OCI-LY7 (cell line): ENCODE measurements around the gene RPL41. TPM values are rescaled to one million over a fixed set of nuclear protein-coding genes. Genes with fewer than 3 reads are reported as not detected.

Source experiments
- BruUV-seq: library from RNA; stranded (reverse); fragments of 400-500 nt; replicated peaks from 2 replicates; lab custom pipeline; 2021; lab: Mats Ljungman, UMichigan
- CTCF ChIA-PET: fragments of 300-600 bp; sonication (Branson Sonifier 250); formaldehyde crosslinking; loops from one replicate; lab custom pipeline; 2022; ENCODE audit warnings: antibody characterized with exemption; ENCODE audit not compliant: unreplicated experiment; lab: Charles Lee
- POLR2A ChIA-PET: fragments of 300-600 bp; sonication (Branson Sonifier 250); formaldehyde crosslinking; loops from one replicate; lab custom pipeline; 2022; ENCODE audit warnings: antibody characterized with exemption; lab: Charles Lee
- DNase-seq: peaks from one replicate; pipeline ENCODE4 v3.0.0-alpha.2; 2015; ENCODE audit warnings: low spot score
- H2AFZ ChIP-seq: fragments of 200-600 bp; sonication (generic), shearing (Covaris generic); 2 replicates; pipeline ENCODE4 v1.6.1; 2014; ENCODE audit warnings: mild to moderate bottlenecking, antibody characterized with exemption, low read length, moderate library complexity
- H3K27ac ChIP-seq: fragments of 200-600 bp; sonication (generic); 2 replicates; pipeline ENCODE4 v1.5.1; 2014; ENCODE audit warnings: mixed run types, low read depth, mild to moderate bottlenecking, moderate library complexity, low read length, inconsistent platforms; ENCODE audit not compliant: poor library complexity, severe bottlenecking
- H3K36me3 ChIP-seq: fragments of 200-600 bp; sonication (generic); 2 replicates; pipeline ENCODE4 v1.6.1; 2014; ENCODE audit warnings: mild to moderate bottlenecking, antibody characterized with exemption, low read length, moderate library complexity, mixed read lengths; ENCODE audit not compliant: insufficient read depth
- H3K4me1 ChIP-seq: fragments of 200-600 bp; sonication (generic); 2 replicates; pipeline ENCODE4 v1.5.1; 2014; ENCODE audit warnings: mild to moderate bottlenecking, low read length; ENCODE audit not compliant: insufficient read depth, poor library complexity, severe bottlenecking
- H3K4me2 ChIP-seq: fragments of 200-600 bp; sonication (generic); 2 replicates; pipeline ENCODE4 v1.6.1; 2014; ENCODE audit warnings: mild to moderate bottlenecking, low read length
- H3K4me3 ChIP-seq: fragments of 200-600 bp; sonication (generic); 2 replicates; pipeline ENCODE4 v1.5.1; 2014; ENCODE audit warnings: mild to moderate bottlenecking, low read depth, low read length; ENCODE audit not compliant: poor library complexity, severe bottlenecking
- H3K79me2 ChIP-seq: fragments of 200-600 bp; sonication (generic); 2 replicates; pipeline ENCODE4 v1.6.1; 2016; ENCODE audit warnings: low read depth, mild to moderate bottlenecking, low read length, moderate library complexity, mixed read lengths; ENCODE audit not compliant: insufficient read depth
- H3K9me2 ChIP-seq: fragments of 200-600 bp; sonication (generic); 2 replicates; pipeline ENCODE4 v1.6.1; 2016; ENCODE audit warnings: mild to moderate bottlenecking, low read length, mixed read lengths; ENCODE audit not compliant: insufficient read depth
- H3K9me3 ChIP-seq: fragments of 200-600 bp; sonication (generic); 2 replicates; pipeline ENCODE4 v1.6.1; 2014; ENCODE audit warnings: mild to moderate bottlenecking, mixed run types, low read length, mixed read lengths
- H4K20me1 ChIP-seq: fragments of 200-600 bp; sonication (generic); 2 replicates; pipeline ENCODE4 v1.6.1; 2014; ENCODE audit warnings: mild to moderate bottlenecking, antibody characterized with exemption, low read length, moderate library complexity, mixed read lengths; ENCODE audit not compliant: insufficient read depth
- CTCF ChIP-seq: fragments of 200-600 bp; sonication (generic); conservative IDR thresholded peaks from 2 replicates; pipeline ENCODE4 v1.5.1; 2014; ENCODE audit warnings: mild to moderate bottlenecking, antibody characterized with exemption, low read length, moderate library complexity, mixed read lengths
- EZH2phosphoT487 ChIP-seq: fragments of 200-600 bp; sonication (generic); IDR thresholded peaks from 2 replicates; pipeline ENCODE4 v1.6.1; 2018; ENCODE audit warnings: low read depth, borderline replicate concordance, mild to moderate bottlenecking, mixed run types, antibody characterized with exemption, low read length, moderate library complexity, mixed read lengths
- intact Hi-C: fragments of 100-400 bp; cut with micrococcal nuclease; formaldehyde crosslinking; loops from one replicate; pipeline ENCODE4 v1.10.0; 2022; ENCODE audit not compliant: unreplicated experiment
- total RNA-seq, 2 experiments: library from RNA; depleted of rRNA in 1 of 2; stranded (reverse); fragments of >200 nt in 1 of 2; shearing (Covaris generic) in 1 of 2; gene quantifications; 2 replicates each; pipeline ENCODE4 v1.2.3, GENCODE V29; 2014 to 2022

Gene RPL41
- total RNA-seq, 2 experiments from 2014 or later: 4,534 to 4,745 TPM

- H3K9me2 ChIP-seq: no peaks in the 10 kb centered on the region
- peak overlapping the region; percentile 61; the same call in 1 of the 2 replicates for H2AFZ ChIP-seq
- BruUV-seq: TSS peak; percentile 23
- TF ChIP-seq CTCF (peak; percentile 72), EZH2phosphoT487 (no peak)
- CTCF ChIA-PET: no interaction called here
- H3K79me2 ChIP-seq: peaks cover 37% of the 10 kb centered on the region
- H3K4me2 ChIP-seq: peak overlapping the region; percentile 96
- peak overlapping the region; percentile 98 for H3K4me3 ChIP-seq
- POLR2A ChIA-PET: interaction anchor here (0.5 to 1.7 kb wide), 3 partner anchors 28 to 33 kb away, joined by 4 to 9 read pairs (median 4); partner anchors contain the start of gene ESYT1
- H3K36me3 ChIP-seq: peaks cover 46% of the 10 kb centered on the region
- peak overlapping the region; percentile 82 for H3K27ac ChIP-seq
- peak; percentile 85 for DNase-seq
- peaks cover 51% of the 10 kb centered on the region for H3K4me1 ChIP-seq
- intact Hi-C loops: loop anchor here (1.0 to 2.0 kb wide), 3 partner anchors 31 to 38 kb away; partner anchors contain the start of gene SMARCC2
- peaks cover 9% of the 10 kb centered on the region; the same call in 1 of the 2 replicates for H4K20me1 ChIP-seq
- H3K9me3 ChIP-seq: no peaks in the 10 kb centered on the region
These were observed 41.0 kb downstream of the RPL41 start for GRCh38 chr12:56157201-56158028.

GRCh38 chr12:56158029-56158925 lies 41.8 kb downstream of the RPL41 start, which contains the start of gene MYL6:
Gene MYL6 (plus strand): TSS chr12:56158359. CDS start chr12:56158402, 43 bp downstream.
- intact Hi-C loops: loop anchor here (1.0 to 2.0 kb wide), 2 partner anchors 31 to 32 kb away; partner anchors contain the start of gene SMARCC2
- Histone ChIP-seq H2AFZ (peak within 1 kb of the TSS; percentile 61; the same call in 1 of the 2 replicates), H3K79me2 (peaks cover 30% of the 10 kb centered on the region), H3K27ac (peak within 1 kb of the TSS; percentile 82), H4K20me1 (peaks cover 9% of the 10 kb centered on the region; the same call in 1 of the 2 replicates), H3K4me1 (peaks cover 45% of the 10 kb centered on the region), H3K4me3 (peak within 1 kb of the TSS; percentile 98), H3K36me3 (peaks cover 54% of the 10 kb centered on the region), H3K4me2 (peak within 1 kb of the TSS; percentile 98), H3K9me3 (no peaks in the 10 kb centered on the region), H3K9me2 (no peaks in the 10 kb centered on the region)
- TF ChIP-seq EZH2phosphoT487: no peak
- 0 out of 2 replicates have a peak, but pooled peaks have one; percentile 3 for TF ChIP-seq CTCF
- no TSS peak for BruUV-seq
- DNase-seq: peak; percentile 99
- POLR2A ChIA-PET: interaction anchor here (0.5 to 1.7 kb wide), 6 partner anchors 17 to 163 kb away, joined by 3 to 9 read pairs (median 4); partner anchors contain the start of genes ESYT1, RNF41 and ZC3H10
- CTCF ChIA-PET: no interaction called here
